ENCODE measurements around the gene KLHL41. TPM values are rescaled to one million over a fixed set of nuclear protein-coding genes. Genes with fewer than 3 reads are reported as not detected.

KLHL41 gene
- total RNA-seq, 2 donors from 2014 or later, result 1.3 TPM

DNA sequence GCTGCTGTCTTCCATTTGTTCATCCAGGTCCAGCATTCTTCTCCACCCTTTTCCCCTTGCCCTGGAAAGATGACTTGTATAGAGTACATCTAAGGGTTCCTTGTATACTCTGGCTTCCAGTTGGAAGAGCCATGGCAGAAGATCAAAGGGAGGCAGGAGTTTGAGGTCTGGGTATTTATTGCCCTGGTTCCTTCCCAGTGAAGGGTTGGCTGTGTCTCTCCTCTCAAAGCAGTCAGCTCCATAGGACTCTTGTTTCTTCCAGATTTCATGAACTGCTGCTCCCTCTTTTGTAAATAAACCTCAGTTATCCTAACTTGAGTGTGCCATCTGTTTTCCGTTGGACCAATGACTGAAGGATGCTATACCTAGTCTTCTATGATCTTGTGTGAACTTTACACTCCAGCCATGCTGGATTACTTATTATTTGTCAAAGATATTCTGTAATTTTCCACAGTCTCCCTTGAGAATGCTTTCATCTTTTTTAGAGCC is 23.8 kb upstream of the KLHL41 start:
- TF ChIP-seq, protein P1, sequence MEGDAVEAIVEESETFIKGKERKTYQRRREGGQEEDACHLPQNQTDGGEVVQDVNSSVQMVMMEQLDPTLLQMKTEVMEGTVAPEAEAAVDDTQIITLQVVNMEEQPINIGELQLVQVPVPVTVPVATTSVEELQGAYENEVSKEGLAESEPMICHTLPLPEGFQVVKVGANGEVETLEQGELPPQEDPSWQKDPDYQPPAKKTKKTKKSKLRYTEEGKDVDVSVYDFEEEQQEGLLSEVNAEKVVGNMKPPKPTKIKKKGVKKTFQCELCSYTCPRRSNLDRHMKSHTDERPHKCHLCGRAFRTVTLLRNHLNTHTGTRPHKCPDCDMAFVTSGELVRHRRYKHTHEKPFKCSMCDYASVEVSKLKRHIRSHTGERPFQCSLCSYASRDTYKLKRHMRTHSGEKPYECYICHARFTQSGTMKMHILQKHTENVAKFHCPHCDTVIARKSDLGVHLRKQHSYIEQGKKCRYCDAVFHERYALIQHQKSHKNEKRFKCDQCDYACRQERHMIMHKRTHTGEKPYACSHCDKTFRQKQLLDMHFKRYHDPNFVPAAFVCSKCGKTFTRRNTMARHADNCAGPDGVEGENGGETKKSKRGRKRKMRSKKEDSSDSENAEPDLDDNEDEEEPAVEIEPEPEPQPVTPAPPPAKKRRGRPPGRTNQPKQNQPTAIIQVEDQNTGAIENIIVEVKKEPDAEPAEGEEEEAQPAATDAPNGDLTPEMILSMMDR (IDR thresholded peaks at IDR 0.05), result no peak
- no peak for TF ChIP-seq POLR2A (IDR thresholded peaks at IDR 0.05)
- WGBS, 2 donors, result 77 to 93% methylated on average over 1 of the region's 1 CpG
- intact Hi-C loops (cut with DNase I), result no loop called here
- DNase-seq, result no peak
- Histone ChIP-seq H3K9me3 (no peaks in the 10 kb centered on the region), H3K27ac (no peak overlapping the region), H3K4me1 (no peaks in the 10 kb centered on the region), H3K4me3 (no peak overlapping the region), H3K27me3 (no peaks in the 10 kb centered on the region), H3K36me3 (replicated peaks in 1 of 2; ENCODE audit: insufficient read depth in 1 of 2, low read depth in 2 of 2) (peaks cover 0 to 8% of the 10 kb centered on the region in 2 donors)
- ATAC-seq, result no peak

- Histone ChIP-seq H3K4me1 (no peaks in the 10 kb centered on the region), H3K9me3 (no peaks in the 10 kb centered on the region), H3K36me3 (replicated peaks in 1 of 2; ENCODE audit: insufficient read depth in 1 of 2, low read depth in 2 of 2) (peaks cover 0 to 8% of the 10 kb centered on the region in 2 donors), H3K27ac (no peak overlapping the region), H3K4me3 (no peak overlapping the region), H3K27me3 (no peaks in the 10 kb centered on the region)
- TF ChIP-seq, protein P1 (IDR thresholded peaks at IDR 0.05), result no peak
- no peak for TF ChIP-seq POLR2A (IDR thresholded peaks at IDR 0.05)
- DNase-seq (no peak), ATAC-seq (no peak)
- intact Hi-C loops (cut with DNase I), result no loop called here
Measured at GRCh38 chr2:169486487-169486886, 23.0 kb upstream of the KLHL41 start.

GRCh38 chr2:169490834-169491233 is 18.7 kb upstream of the KLHL41 start:
- intact Hi-C loops (cut with DNase I), result no loop called here
- no peak for ATAC-seq
- Histone ChIP-seq H3K4me1 (no peaks in the 10 kb centered on the region), H3K27ac (no peak overlapping the region), H3K36me3 (replicated peaks in 1 of 2; ENCODE audit: insufficient read depth in 1 of 2, low read depth in 2 of 2) (peaks cover 0 to 7% of the 10 kb centered on the region in 2 donors), H3K9me3 (no peaks in the 10 kb centered on the region), H3K27me3 (no peaks in the 10 kb centered on the region), H3K4me3 (no peak overlapping the region)
- TF ChIP-seq, protein P1 (IDR thresholded peaks at IDR 0.05), result no peak
- no peak for TF ChIP-seq POLR2A (IDR thresholded peaks at IDR 0.05)
- no peak for DNase-seq

DNA sequence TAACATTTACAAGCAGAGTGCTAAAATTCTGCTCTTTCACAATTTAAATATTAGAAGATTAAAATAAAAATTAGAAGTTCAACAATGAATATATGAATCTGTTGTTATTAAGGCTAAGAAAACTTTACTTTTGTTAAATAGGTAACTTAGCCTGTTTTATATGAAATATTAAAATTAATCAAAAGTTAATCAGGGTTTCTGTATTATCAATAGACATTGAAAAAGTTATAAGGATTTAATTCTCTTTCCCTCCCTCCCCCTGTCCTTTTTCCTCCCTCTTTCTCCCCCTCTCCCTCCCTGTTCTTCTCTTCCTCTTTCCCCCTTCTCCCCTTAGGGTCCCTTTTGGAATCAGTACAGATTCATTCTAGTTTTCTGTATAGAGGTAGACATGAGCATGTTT is 18.1 kb upstream of the KLHL41 start:
- Histone ChIP-seq H3K27ac (no peak overlapping the region), H3K4me1 (no peaks in the 10 kb centered on the region), H3K4me3 (no peak overlapping the region), H3K9me3 (no peaks in the 10 kb centered on the region), H3K36me3 (replicated peaks in 1 of 2; ENCODE audit: insufficient read depth in 1 of 2, low read depth in 2 of 2) (peaks cover 0 to 7% of the 10 kb centered on the region in 2 donors), H3K27me3 (no peaks in the 10 kb centered on the region)
- ATAC-seq (no peak), DNase-seq (no peak)
- intact Hi-C loops (cut with DNase I), result no loop called here
- TF ChIP-seq, protein P1 (IDR thresholded peaks at IDR 0.05), result no peak
- TF ChIP-seq POLR2A (IDR thresholded peaks at IDR 0.05), result no peak

GRCh38 chr2:169493360-169493759 is 16.1 kb upstream of the KLHL41 start:
- DNase-seq, result no peak
- WGBS, 2 donors, result 58 to 68% methylated on average over 2 of the region's 2 CpGs
- intact Hi-C loops (cut with DNase I), result no loop called here

More at GRCh38 chr2:169493360-169493759, 16.1 kb upstream of the KLHL41 start:
- Histone ChIP-seq H3K9me3 (no peaks in the 10 kb centered on the region), H3K4me3 (no peak overlapping the region), H3K4me1 (no peaks in the 10 kb centered on the region), H3K27me3 (no peaks in the 10 kb centered on the region), H3K36me3 (replicated peaks in 1 of 2; ENCODE audit: insufficient read depth in 1 of 2, low read depth in 2 of 2) (peaks cover 0 to 1% of the 10 kb centered on the region in 2 donors), H3K27ac (no peak overlapping the region)
- TF ChIP-seq, protein P1 (IDR thresholded peaks at IDR 0.05), result no peak
- no peak for TF ChIP-seq POLR2A (IDR thresholded peaks at IDR 0.05)
- ATAC-seq, result no peak

Data from body of pancreas (tissue), 4 donors.